B cell (primary cell): ENCODE measurements around the gene TESMIN.

Experiments
- EZH2 ChIP-seq: IDR thresholded peaks from 2 replicates; pipeline ENCODE4 v1.6.1; 2012; ENCODE audit warnings: borderline replicate concordance, low read depth, mild to moderate bottlenecking, moderate library complexity, low read length; ENCODE audit not compliant: insufficient read depth, poor library complexity, severe bottlenecking
- TF ChIP-seq, protein P1 (sequence below): fragments of 200-600 bp; IDR thresholded peaks from one replicate; pipeline ENCODE4 v1.8.0; 2022; ENCODE audit warnings: antibody characterized with exemption, mild to moderate bottlenecking

DNA sequence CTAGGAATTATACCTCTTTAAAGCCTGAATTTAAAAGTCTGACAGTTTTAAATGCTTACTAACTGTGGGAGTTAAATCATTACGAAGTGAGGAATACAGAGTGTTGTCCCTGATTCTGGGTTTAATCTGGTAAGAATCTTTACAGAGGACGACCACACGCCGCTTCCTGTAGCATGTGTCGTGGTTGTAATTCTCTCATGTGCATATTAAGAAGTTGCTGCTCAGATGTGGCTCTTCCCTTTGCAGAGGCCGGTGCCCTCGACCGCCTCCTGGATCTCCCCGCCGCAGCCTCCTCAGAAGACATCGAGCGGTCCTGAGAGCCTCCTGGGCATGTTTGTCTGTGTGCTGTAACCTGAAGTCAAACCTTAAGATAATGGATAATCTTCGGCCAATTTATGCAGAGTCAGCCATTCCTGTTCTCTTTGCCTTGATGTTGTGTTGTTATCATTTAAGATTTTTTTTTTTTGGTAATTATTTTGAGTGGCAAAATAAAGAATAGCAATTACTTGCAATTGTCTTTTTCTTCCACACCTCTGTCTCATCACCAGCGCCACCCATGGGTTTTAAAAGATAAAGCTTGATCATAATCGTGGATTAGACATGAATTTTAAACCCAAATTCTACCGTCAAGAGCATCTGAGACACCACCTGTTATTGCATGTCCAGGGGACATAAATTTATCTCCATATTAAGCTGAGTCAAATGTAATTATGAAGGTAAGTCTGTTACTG is 60.5 kb downstream of the TESMIN start:
- TF ChIP-seq EZH2 = no peak
- TF ChIP-seq, protein P1, sequence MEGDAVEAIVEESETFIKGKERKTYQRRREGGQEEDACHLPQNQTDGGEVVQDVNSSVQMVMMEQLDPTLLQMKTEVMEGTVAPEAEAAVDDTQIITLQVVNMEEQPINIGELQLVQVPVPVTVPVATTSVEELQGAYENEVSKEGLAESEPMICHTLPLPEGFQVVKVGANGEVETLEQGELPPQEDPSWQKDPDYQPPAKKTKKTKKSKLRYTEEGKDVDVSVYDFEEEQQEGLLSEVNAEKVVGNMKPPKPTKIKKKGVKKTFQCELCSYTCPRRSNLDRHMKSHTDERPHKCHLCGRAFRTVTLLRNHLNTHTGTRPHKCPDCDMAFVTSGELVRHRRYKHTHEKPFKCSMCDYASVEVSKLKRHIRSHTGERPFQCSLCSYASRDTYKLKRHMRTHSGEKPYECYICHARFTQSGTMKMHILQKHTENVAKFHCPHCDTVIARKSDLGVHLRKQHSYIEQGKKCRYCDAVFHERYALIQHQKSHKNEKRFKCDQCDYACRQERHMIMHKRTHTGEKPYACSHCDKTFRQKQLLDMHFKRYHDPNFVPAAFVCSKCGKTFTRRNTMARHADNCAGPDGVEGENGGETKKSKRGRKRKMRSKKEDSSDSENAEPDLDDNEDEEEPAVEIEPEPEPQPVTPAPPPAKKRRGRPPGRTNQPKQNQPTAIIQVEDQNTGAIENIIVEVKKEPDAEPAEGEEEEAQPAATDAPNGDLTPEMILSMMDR = no peak
